ENCODE results near the gene ZNF438. TPM values are rescaled to one million over a fixed set of nuclear protein-coding genes. Genes with fewer than 3 reads are reported as not detected.
"Not testable (repeated sequence)": the region's sequence is repeated elsewhere in the genome, so short reads cannot be mapped to it uniquely, and the experiment has no call there.

ZNF438 gene
- total and polyA plus RNA-seq, 4 donors: 7.8 to 19.2 (median 10.2) TPM

GRCh38 chr10:31030800-31031199 lies 865 bp downstream of the ZNF438 start:
- H3K27ac ChIP-seq (ENCODE audit: low read depth in 1 of 2, low read length in 1 of 2): peak overlapping the region; percentile 98 to 100
- H3K36me3 ChIP-seq (ENCODE audit: control insufficient read depth in 4 of 4, insufficient read depth in 4 of 4, low read length in 4 of 4): no peaks in the 10 kb centered on the region
- peak overlapping the region; percentile 64 for H3K4me3 ChIP-seq
- H3K27me3 ChIP-seq (ENCODE audit: control insufficient read depth in 3 of 3, insufficient read depth in 3 of 3, low read length in 2 of 3): no peaks in the 10 kb centered on the region
- ATAC-seq (ENCODE audit: insufficient read depth, low FRiP score) (no peak), DNase-seq (no peak)
- no peak for TF ChIP-seq CTCF (IDR thresholded peaks at IDR 0.05; ENCODE audit: control extremely low read depth, extremely low read depth)
- H3K4me1 ChIP-seq (ENCODE audit: control insufficient read depth in 5 of 5, insufficient read depth in 5 of 5, low read length in 5 of 5): peaks cover 4 to 13% (median 8%) of the 10 kb centered on the region in 5 donors
- WGBS, 2 donors: 57 to 69% methylated on average over 8 of the region's 8 CpGs
- H3K9ac ChIP-seq (ENCODE audit: insufficient read depth in 1 of 2, low read length in 2 of 2): peak overlapping the region; percentile 80 to 85
- peaks cover 0 to 2% (median 0%) of the 10 kb centered on the region in 4 donors for H3K9me3 ChIP-seq (ENCODE audit: control insufficient read depth in 4 of 4, insufficient read depth in 3 of 4, low read length in 3 of 4)

- Histone ChIP-seq H3K4me1 (ENCODE audit: control insufficient read depth in 5 of 5, insufficient read depth in 5 of 5, low read length in 5 of 5) (peaks cover under 1 to 13% (median 8%) of the 10 kb centered on the region in 5 donors), H3K4me3 (no peak overlapping the region), H3K36me3 (ENCODE audit: control insufficient read depth in 4 of 4, insufficient read depth in 4 of 4, low read length in 4 of 4) (no peaks in the 10 kb centered on the region), H3K9ac (ENCODE audit: insufficient read depth in 1 of 2, low read length in 2 of 2) (no peak overlapping the region), H3K27me3 (ENCODE audit: control insufficient read depth in 3 of 3, insufficient read depth in 3 of 3, low read length in 2 of 3) (no peaks in the 10 kb centered on the region), H3K9me3 (ENCODE audit: control insufficient read depth in 4 of 4, insufficient read depth in 3 of 4, low read length in 3 of 4) (peaks cover 0 to 2% (median 0%) of the 10 kb centered on the region in 4 donors), H3K27ac (ENCODE audit: low read depth in 1 of 2, low read length in 1 of 2) (no peak overlapping the region)
- no peak for TF ChIP-seq CTCF (IDR thresholded peaks at IDR 0.05; ENCODE audit: control extremely low read depth, extremely low read depth)
- ATAC-seq (ENCODE audit: insufficient read depth, low FRiP score) (no peak), DNase-seq (no peak)
- WGBS, 2 donors: 53 to 68% methylated on average over 8 of the region's 8 CpGs
Measured at GRCh38 chr10:31030260-31030659, 1.4 kb downstream of the ZNF438 start.

GRCh38 chr10:31028081-31028480 lies 3.6 kb downstream of the ZNF438 start:
- Histone ChIP-seq H3K9ac (ENCODE audit: insufficient read depth in 1 of 2, low read length in 2 of 2) (no peak overlapping the region), H3K27me3 (ENCODE audit: control insufficient read depth in 3 of 3, insufficient read depth in 3 of 3, low read length in 2 of 3) (no peaks in the 10 kb centered on the region), H3K27ac (ENCODE audit: low read depth in 1 of 2, low read length in 1 of 2) (no peak overlapping the region), H3K36me3 (ENCODE audit: control insufficient read depth in 4 of 4, insufficient read depth in 4 of 4, low read length in 4 of 4) (no peaks in the 10 kb centered on the region), H3K9me3 (ENCODE audit: control insufficient read depth in 4 of 4, insufficient read depth in 3 of 4, low read length in 3 of 4) (peaks cover 0 to 2% (median 0%) of the 10 kb centered on the region in 4 donors), H3K4me3 (no peak overlapping the region), H3K4me1 (ENCODE audit: control insufficient read depth in 5 of 5, insufficient read depth in 5 of 5, low read length in 5 of 5) (peaks cover 0 to 11% (median 5%) of the 10 kb centered on the region in 5 donors)
- DNase-seq: no peak
- TF ChIP-seq CTCF (IDR thresholded peaks at IDR 0.05; ENCODE audit: control extremely low read depth, extremely low read depth): no peak
- 63 to 69% methylated on average over 2 of the region's 2 CpGs for WGBS, 2 donors
- no peak for ATAC-seq (ENCODE audit: insufficient read depth, low FRiP score)

GRCh38 chr10:31026279-31026678 lies 5.4 kb downstream of the ZNF438 start:
- H3K4me1 ChIP-seq (ENCODE audit: control insufficient read depth in 5 of 5, insufficient read depth in 5 of 5, low read length in 5 of 5): peaks cover 0 to 11% (median 5%) of the 10 kb centered on the region in 5 donors

More at GRCh38 chr10:31026279-31026678, 5.4 kb downstream of the ZNF438 start:
- not testable (repeated sequence) for H3K27ac ChIP-seq (ENCODE audit: low read depth in 1 of 2, low read length in 1 of 2); DNase-seq; H3K9me3 ChIP-seq (ENCODE audit: control insufficient read depth in 4 of 4, insufficient read depth in 3 of 4, low read length in 3 of 4); H3K9ac ChIP-seq (ENCODE audit: insufficient read depth in 1 of 2, low read length in 2 of 2); H3K27me3 ChIP-seq (ENCODE audit: control insufficient read depth in 3 of 3, insufficient read depth in 3 of 3, low read length in 2 of 3); H3K4me3 ChIP-seq; ATAC-seq (ENCODE audit: insufficient read depth, low FRiP score); H3K36me3 ChIP-seq (ENCODE audit: control insufficient read depth in 4 of 4, insufficient read depth in 4 of 4, low read length in 4 of 4)
- WGBS, 2 donors: 56 to 77% methylated on average over 1 of the region's 1 CpG

All from lung (tissue), 12 donors.